OCI-LY1 (cell line): ENCODE data around the gene RPL27A.

ENCODE experiments used
- H2AFZ ChIP-seq: fragments of 200-600 bp; sonication (generic), shearing (Covaris generic); 2 replicates; pipeline ENCODE4 v1.6.0; 2014; ENCODE audit warnings: antibody characterized with exemption, mild to moderate bottlenecking, low read length
- H3F3A ChIP-seq: fragments of 200-600 bp; sonication (generic), shearing (Covaris generic); 2 replicates; pipeline ENCODE4 v1.6.0; 2014; ENCODE audit warnings: mild to moderate bottlenecking, antibody characterized with exemption, low read length, moderate library complexity; ENCODE audit not compliant: insufficient read depth
- H3K27ac ChIP-seq: fragments of 200-600 bp; sonication (generic); 2 replicates; pipeline ENCODE4 v1.5.1; 2014; ENCODE audit warnings: low read length, mixed run types, mild to moderate bottlenecking, low read depth; ENCODE audit not compliant: poor library complexity, severe bottlenecking
- H3K27me3 ChIP-seq: fragments of 200-600 bp; sonication (generic); 2 replicates; pipeline ENCODE4 v1.6.0; 2014; ENCODE audit warnings: antibody characterized with exemption, mild to moderate bottlenecking, low read length, moderate library complexity; ENCODE audit not compliant: insufficient read depth
- H3K36me3 ChIP-seq: fragments of 200-600 bp; sonication (generic); 2 replicates; pipeline ENCODE4 v1.6.1; 2014; ENCODE audit warnings: mild to moderate bottlenecking, antibody characterized with exemption, low read length, moderate library complexity, mixed read lengths; ENCODE audit not compliant: insufficient read depth
- H3K4me1 ChIP-seq: fragments of 200-600 bp; sonication (generic); 2 replicates; pipeline ENCODE4 v1.5.1; 2014; ENCODE audit warnings: mild to moderate bottlenecking, low read length, moderate library complexity; ENCODE audit not compliant: insufficient read depth, severe bottlenecking
- H3K4me2 ChIP-seq: fragments of 200-600 bp; sonication (generic), shearing (Covaris generic); 2 replicates; pipeline ENCODE4 v1.6.1; 2014; ENCODE audit warnings: low read length
- H3K4me3 ChIP-seq: fragments of 200-600 bp; sonication (generic); 2 replicates; pipeline ENCODE4 v1.5.1; 2014; ENCODE audit warnings: low read length, low read depth, mild to moderate bottlenecking, mixed read lengths; ENCODE audit not compliant: poor library complexity, severe bottlenecking
- H3K79me2 ChIP-seq: fragments of 200-600 bp; shearing (Covaris generic); 2 replicates; pipeline ENCODE4 v1.6.1; 2016; ENCODE audit warnings: mixed run types, low read length, mixed read lengths; ENCODE audit not compliant: insufficient read depth
- H3K9ac ChIP-seq: fragments of 200-600 bp; sonication (generic), shearing (Covaris generic); 2 replicates; pipeline ENCODE4 v1.6.1; 2014; ENCODE audit warnings: mild to moderate bottlenecking, low read length, mixed read lengths
- H3K9me2 ChIP-seq: fragments of 200-600 bp; sonication (generic), shearing (Covaris generic); 2 replicates; pipeline ENCODE4 v1.6.1; 2014; ENCODE audit warnings: low read depth, mild to moderate bottlenecking, low read length, mixed read lengths
- H3K9me3 ChIP-seq: fragments of 200-600 bp; shearing (Covaris generic); 2 replicates; pipeline ENCODE4 v1.6.1; 2014; ENCODE audit warnings: low read length, mixed read lengths
- H4K20me1 ChIP-seq: fragments of 200-600 bp; sonication (generic), shearing (Covaris generic); 2 replicates; pipeline ENCODE4 v1.6.0; 2016; ENCODE audit warnings: mild to moderate bottlenecking, low read length; ENCODE audit not compliant: insufficient read depth
- CTCF ChIP-seq: fragments of 200-600 bp; sonication (generic), shearing (Covaris generic); IDR thresholded peaks from 2 replicates; pipeline ENCODE4 v1.5.1; 2017; ENCODE audit warnings: mild to moderate bottlenecking, antibody characterized with exemption, low read length, moderate library complexity, mixed read lengths
- EZH2 ChIP-seq: fragments of 200-600 bp; sonication (generic), shearing (Covaris generic); IDR thresholded peaks from 2 replicates; pipeline ENCODE4 v1.8.0; 2017; ENCODE audit warnings: borderline replicate concordance, mixed run types, mild to moderate bottlenecking, antibody characterized with exemption, low read length, moderate library complexity, mixed read lengths

The RPL27A gene

GRCh38 chr11:8676458-8676857 lies 6.1 kb upstream of the RPL27A start:
- Histone ChIP-seq H3K9me2 (no peaks in the 10 kb centered on the region), H3K9ac (no peak overlapping the region), H3K27ac (no peak overlapping the region), H3K4me1 (peaks cover 3% of the 10 kb centered on the region), H3K79me2 (no peaks in the 10 kb centered on the region), H3K27me3 (no peaks in the 10 kb centered on the region), H2AFZ (no peak overlapping the region), H3F3A (no peaks in the 10 kb centered on the region), H4K20me1 (no peaks in the 10 kb centered on the region), H3K4me2 (no peak overlapping the region), H3K4me3 (no peak overlapping the region), H3K36me3 (peaks cover 35% of the 10 kb centered on the region; the same call in 1 of the 2 replicates), H3K9me3 (no peaks in the 10 kb centered on the region)
- TF ChIP-seq EZH2 (no peak), CTCF (no peak)

DNA sequence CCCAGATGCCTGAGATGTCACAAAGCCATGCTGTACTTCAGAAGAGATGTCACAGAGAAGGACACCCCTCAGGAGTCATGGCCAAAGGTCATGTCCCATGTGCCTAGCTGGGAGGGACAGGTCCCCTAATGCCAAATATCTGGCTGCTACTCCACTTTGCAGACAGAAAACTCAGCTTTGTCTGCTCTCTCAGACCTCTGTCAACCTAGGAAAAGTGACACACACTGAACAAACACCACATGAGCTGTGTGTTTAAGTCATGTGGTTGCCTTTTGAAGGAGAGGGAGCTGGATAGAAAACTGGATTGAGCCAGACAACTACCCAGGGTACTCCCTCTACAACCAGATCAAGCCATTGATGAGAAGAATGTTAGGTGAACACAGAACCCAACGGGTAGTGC lies 3.6 kb upstream of the RPL27A start:
- Histone ChIP-seq H3K79me2 (peaks cover 13% of the 10 kb centered on the region), H3K4me2 (no peak overlapping the region), H3K27me3 (no peaks in the 10 kb centered on the region), H3K9ac (no peak overlapping the region), H3F3A (no peaks in the 10 kb centered on the region), H3K4me1 (peaks cover 8% of the 10 kb centered on the region), H3K4me3 (no peak overlapping the region), H4K20me1 (no peaks in the 10 kb centered on the region), H3K27ac (no peak overlapping the region), H2AFZ (no peak overlapping the region), H3K36me3 (peaks cover 38% of the 10 kb centered on the region), H3K9me2 (no peaks in the 10 kb centered on the region), H3K9me3 (no peaks in the 10 kb centered on the region)
- TF ChIP-seq EZH2 (no peak), CTCF (no peak)

DNA sequence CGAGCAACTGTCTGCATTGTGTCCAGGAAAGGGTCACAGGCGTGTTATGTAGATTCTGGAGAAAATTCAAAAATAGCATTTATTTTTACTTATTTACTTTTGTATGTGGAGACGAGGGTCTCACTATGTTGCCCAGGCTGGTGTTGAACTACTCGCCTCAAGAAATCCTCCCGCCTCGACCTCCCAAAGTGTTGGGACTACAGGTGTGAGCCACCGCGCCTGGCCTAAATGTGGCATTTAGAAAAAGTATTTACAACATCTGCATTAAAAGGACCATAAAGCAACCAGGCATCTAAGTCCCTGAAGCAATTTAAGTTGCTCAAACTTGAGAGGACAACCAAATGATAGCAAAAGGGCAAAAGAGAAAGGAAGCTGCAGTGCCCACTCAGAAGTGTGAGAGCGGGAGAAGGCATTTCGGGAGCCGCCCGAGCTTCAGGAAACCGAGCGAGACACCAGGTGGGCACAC lies 722 bp upstream of the RPL27A start:
- peaks cover 10% of the 10 kb centered on the region; the same call in 1 of the 2 replicates for H3F3A ChIP-seq
- peak overlapping the region; percentile 79 for H3K4me3 ChIP-seq
- H3K4me1 ChIP-seq, result peaks cover 37% of the 10 kb centered on the region
- no peaks in the 10 kb centered on the region for H3K27me3 ChIP-seq
- H3K27ac ChIP-seq, result peak overlapping the region; percentile 99
- no peaks in the 10 kb centered on the region for H4K20me1 ChIP-seq
- no peak for TF ChIP-seq CTCF
- TF ChIP-seq EZH2, result no peak
- H3K9ac ChIP-seq, result peak overlapping the region; percentile 90
- H3K36me3 ChIP-seq, result peaks cover 59% of the 10 kb centered on the region
- H3K79me2 ChIP-seq, result peaks cover 17% of the 10 kb centered on the region
- peak overlapping the region; percentile 67 for H3K4me2 ChIP-seq
- H2AFZ ChIP-seq, result no peak overlapping the region
- H3K9me2 ChIP-seq, result no peaks in the 10 kb centered on the region
- no peaks in the 10 kb centered on the region for H3K9me3 ChIP-seq
